Measurements from ENCODE around the gene RAP1A.
"Not testable (repeated sequence)": the region's sequence is repeated elsewhere in the genome, so short reads cannot be mapped to it uniquely, and the experiment has no call there.

Gene RAP1A

DNA sequence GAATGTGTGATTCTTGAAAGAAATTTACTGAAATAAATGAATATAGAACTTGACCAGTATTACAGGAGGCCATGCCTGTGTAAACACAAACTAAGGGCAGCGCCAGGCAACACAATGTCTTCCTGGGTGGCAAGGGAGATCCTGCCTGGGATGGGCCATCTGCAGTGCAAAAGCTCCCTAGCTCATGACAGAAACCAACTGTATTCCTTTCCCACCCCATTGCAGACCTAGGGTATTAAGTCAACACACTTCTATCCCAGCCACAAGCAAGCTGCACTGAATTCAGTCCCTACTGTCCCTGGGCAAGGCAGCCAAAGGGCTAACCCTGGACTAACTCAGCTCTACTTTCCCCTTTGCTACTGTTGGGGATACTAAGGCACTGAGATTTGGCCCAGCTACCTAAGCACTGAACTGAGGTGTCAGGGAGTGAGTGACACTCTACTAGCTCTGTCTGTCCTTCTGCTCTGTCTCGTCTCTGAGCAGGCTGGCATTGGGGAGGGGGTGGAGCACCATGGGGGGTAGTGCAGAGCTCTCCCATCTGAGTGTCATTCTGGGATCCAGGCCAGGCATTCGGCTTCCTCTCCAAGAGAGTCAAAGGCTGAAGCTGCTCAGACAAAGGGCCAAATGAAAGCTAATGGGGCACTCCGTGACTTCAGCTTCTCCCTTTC is 117.1 kb downstream of the RAP1A start:
- no peak for DNase-seq (ENCODE audit: low read depth in 3 of 3)

DNA sequence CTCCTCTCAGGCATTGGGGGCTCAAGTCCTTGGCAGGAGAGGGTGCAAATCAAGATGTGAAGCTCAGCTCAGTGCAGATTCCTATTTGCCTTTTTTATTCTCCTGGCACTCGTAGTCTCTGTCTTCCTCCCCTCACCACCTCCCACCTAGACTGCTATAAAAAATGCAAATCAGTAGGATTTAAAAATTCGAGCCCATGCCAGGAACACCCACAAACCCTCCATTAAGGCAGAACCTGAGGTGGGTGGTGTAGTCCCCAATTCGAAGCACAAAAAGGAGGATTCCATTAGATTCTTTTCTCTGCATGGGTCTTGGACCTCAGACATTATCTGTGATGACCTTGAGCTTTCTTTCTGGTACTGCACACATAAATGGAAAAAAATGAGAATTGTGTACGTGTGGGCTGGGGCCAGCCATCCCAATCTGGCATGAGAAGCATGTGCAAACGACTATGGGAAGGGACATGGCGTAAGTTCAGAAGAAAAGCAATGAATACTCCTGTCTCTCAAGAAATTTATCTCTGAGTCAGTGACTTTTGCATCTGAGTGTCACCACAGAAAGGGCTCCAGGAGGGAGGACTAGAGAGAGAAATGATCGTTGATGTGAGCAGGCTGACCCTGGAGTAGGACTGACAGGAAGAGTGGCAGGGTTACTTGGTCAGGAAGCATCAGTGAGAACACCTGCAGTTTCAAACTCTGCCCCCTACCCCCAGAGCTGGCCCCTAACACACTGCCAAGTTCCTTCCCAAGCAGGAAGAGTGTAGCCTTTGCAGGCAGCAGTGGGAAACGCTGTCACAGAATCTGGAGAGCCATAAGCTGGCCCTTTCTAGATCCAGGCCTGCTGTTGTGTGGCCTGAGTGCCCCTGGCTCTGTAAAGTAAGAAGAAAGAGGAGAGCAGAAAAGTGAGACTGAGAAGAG is 117.9 kb downstream of the RAP1A start:
- DNase-seq (ENCODE audit: low read depth in 3 of 3), result no peak

DNA sequence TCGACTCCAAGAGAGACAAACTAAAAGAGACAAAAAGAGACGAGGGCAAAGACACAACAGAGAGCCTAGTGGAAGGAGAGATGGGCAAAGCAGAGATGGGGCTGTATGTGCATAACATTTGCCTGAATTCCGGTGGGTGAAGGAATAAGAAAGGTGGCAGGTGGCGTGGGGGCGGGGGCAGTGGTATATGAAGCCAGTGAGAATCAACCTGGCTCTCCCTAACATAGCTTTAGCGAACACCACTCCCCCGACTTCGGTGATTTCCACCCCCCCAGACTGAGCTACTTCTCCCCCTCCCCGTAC is 118.5 kb downstream of the RAP1A start:
- no peak for DNase-seq (ENCODE audit: low read depth in 3 of 3)

DNA sequence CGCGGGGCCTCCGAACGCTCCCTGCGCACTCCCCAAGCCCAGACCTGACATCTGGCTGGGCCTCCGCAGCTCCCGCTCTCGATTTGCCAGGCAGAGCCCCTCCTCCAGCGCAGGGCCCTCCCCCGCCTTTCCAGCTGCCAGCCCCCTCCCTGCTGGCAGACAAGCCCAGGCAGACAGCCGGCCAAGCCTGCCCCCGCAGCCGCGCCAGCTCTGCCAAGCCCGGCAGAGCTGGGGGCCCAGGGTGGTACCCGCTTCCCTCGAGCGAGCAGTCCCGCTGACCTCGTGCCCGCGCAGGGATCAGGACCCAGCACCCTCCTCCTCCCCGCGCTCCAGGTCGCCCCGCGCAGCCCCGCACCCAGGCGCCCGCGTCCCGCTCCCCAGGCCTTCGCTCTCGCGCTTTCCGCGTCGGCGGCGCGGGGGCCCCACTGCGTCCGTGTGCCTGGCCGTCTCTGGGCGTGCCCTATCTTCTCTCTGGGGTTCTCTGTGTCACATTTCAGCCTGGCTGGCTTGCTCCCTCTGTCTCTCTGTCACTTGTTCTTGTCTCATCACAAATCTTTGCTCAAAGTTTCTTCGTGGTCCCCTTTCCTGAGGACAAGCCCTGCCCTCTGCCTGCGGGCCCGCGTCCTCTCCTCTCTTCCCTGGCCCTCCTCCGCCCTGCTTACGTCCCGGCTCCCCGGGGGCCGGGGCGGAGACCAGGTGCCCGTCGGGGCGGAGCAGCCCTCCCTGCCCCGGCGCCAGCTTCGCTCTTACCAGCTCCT is 119.0 kb downstream of the RAP1A start:
- DNase-seq (ENCODE audit: low read depth in 3 of 3), result no peak

DNA sequence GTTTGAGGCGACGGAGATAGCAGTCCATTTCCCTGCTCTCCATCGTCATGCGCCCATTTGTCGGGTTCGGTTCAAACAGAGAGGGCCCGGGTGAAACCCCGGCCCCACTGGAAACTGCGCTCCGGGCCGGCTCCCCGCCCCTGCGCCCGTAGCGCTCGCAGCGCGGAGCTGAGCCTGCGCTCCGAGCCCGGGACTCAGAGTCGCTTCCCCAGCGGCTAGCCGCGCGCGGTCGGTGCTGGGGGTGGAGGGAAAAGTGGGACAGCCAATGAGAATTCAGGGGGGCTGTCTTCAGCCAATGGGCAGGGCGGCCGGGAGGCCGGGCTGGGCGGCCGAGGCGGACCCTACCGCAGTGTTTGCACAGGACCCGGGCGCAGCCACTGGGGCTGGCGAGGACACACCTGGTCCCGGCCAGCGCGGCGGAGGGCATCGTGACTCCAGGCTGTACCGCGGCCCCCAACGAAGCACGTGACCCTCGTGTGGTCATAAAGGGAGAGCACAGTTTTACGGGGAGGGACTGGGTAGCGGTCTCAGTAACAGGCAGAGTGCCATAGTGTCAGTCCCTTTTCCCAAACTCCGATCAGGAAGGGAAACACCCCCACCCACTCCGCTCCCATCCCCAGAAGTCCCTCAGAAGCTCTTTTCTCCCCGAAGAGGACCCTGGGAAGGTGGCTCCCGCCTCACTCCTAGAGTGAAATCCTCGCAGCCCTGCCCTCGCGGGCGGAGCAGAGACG is 119.8 kb downstream of the RAP1A start, which contains the start of gene INKA2:
INKA2 (minus strand) TSS at position 202 of the 731 bp plus-strand sequence; CDS start at position 49, 153 bp downstream.
- DNase-seq (ENCODE audit: low read depth in 3 of 3), result peak; percentile 62 to 74 (median 65)

DNA sequence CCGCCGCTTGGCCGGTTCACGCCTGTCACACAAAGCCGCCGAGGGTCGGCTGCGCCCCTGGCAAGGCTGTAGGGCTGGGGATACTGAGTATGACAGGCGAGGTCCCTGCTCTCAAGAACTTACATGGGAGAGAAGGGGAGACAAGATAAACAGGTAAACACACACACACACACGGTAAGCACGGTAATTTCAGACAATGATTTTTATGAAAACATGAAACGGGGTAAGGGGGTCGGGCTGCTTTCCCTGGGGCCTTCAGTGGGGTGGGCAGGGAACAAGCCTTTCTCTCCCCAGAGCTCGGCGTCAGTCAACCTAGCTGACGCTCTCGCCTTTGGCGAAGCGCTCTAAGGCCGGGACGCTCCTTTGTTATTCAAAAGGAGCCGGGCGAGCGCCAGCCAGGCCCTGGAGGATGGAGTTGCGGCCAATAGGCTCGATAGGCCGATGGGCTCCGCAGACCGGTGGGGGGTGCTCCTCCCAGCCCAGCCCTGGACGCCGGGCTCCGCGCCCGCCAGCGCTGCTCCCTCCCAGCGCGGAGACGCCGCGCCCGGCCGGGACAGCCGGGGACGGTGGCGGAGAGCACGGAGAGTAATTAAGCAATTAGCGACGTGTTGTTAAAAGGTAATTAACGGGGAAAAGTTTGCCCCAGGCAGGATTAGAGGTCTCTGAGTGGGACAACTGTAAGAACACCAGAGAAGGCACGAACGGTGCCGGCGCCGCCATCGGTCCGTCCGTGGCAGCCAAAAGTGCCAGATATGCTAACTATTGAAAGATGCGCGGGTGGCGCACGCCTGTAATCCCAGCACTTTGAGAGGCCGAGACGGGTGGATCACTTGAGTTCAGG is 120.6 kb downstream of the RAP1A start:
- DNase-seq (ENCODE audit: low read depth in 3 of 3), result no peak

- not testable (repeated sequence) for DNase-seq (ENCODE audit: low read depth in 3 of 3)
Observed at GRCh38 chr1:111742292-111742691, 122.7 kb downstream of the RAP1A start.

DNA sequence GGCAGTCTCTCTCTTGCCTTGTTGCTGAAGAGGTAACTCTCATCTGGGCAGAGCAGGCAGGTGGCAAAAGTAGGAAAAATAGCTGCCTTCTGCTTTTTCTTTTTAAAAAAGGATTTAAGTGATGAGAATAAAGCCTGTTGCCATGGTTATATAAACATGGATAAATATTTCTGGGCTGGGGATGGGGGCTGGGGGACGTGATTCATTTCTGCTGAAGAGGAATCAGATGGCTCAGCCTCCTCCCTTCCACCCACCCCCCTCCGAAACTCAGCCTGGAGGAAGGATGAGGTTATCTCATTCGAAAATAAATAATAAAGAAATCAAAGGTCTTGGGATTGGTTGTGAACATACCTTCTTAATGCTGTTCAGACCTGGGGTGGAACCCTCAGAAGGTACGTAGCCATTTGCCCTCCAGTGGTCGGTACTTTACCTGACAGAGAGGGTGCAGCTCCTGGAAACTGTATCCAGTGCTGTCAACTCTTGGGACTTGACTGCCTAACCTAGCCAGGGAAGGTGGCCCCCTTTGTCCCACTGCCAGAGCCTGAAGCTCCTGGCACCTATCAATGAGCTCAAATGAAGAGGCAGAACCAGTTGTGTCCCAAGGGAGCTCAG is 123.5 kb downstream of the RAP1A start:
- no peak for DNase-seq (ENCODE audit: low read depth in 3 of 3)

- no peak for DNase-seq (ENCODE audit: low read depth in 3 of 3)
Observed at GRCh38 chr1:111743679-111744101, 124.1 kb downstream of the RAP1A start.

- DNase-seq (ENCODE audit: low read depth in 3 of 3), result no peak
Observed at GRCh38 chr1:111745675-111746613, 126.4 kb downstream of the RAP1A start.

DNA sequence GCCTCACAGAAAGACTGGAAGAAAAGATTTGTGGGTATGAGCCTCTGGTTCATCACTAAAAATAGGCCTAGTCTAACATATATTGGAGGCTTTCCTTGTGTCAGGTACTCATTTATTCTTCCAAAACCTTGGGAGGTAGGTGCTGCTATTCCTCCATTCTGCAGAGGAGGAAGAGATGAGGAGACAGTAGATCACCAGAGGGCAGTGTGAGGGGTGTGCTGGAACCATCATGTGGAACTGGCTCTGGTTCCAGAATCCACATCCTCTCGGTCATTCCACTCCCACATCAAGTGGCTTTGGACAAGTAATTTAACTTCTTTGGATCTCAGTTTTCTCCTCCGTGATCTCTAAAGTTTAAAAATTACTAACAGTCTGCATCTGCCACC is 127.0 kb downstream of the RAP1A start:
- no peak for DNase-seq (ENCODE audit: low read depth in 3 of 3)

GRCh38 chr1:111747282-111747734 is 127.7 kb downstream of the RAP1A start:
- DNase-seq (ENCODE audit: low read depth in 3 of 3), result peak; percentile 47 to 71 (median 69)

GRCh38 chr1:111747947-111748346 is 128.4 kb downstream of the RAP1A start:
- no peak for DNase-seq (ENCODE audit: low read depth in 3 of 3)

DNA sequence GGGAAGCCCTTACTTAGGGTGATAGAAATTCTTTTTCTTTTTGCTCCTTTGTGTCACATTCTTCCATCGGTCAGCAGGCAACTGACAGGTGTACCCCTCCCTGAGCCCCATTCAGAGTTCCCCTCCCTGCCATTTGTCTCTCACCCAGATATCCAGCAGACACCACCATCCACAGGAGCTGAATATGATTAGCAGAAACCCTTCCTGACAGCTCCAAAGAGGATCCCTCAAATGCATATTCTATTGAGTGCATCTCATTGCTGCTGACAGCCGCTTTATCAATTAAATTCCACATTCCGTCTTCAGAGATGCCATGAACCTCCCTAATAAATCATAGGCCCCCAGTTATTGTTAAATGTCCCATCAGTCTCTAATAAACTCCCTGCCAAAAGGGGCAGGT is 130.0 kb downstream of the RAP1A start:
- DNase-seq (ENCODE audit: low read depth in 3 of 3), result no peak

GRCh38 chr1:111750856-111751255 is 131.3 kb downstream of the RAP1A start:
- DNase-seq (ENCODE audit: low read depth in 3 of 3), result no peak

GRCh38 chr1:111751906-111752575 is 132.5 kb downstream of the RAP1A start:
- DNase-seq (ENCODE audit: low read depth in 3 of 3), result no peak

DNA sequence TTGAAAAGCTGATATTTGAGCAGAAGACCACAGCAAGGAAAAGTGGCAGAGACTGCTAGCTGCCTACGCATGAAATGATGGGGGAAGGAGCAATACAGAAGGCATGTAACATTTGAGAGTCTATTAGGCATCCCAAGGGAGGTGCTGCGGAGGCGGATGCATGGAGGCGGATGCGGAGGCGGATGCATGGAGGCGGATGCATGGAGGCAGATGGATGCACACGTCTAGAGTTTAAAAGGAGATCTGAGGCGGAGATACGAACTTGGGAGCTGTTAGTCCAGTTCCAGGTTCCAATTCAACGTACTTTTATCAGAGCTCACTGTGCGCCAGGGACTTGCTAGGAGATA is 135.4 kb downstream of the RAP1A start:
- DNase-seq (ENCODE audit: low read depth in 3 of 3), result peak in 1 of 3 donors; percentile 5

GRCh38 chr1:111755331-111756123 is 135.9 kb downstream of the RAP1A start, which contains the start of gene DDX20:
Gene DDX20 (plus strand): TSS chr1:111755901. CDS start chr1:111755925, 24 bp downstream.
- DNase-seq (ENCODE audit: low read depth in 3 of 3), result peak; percentile 85 to 87 (median 86)

All from stimulated activated CD4-positive, alpha-beta T cell treated with anti-CD3 and anti-CD28 coated beads, TNF-alpha, amount 100 ng/mL, for 48 hours (primary cell).